Caki2 (cell line): ENCODE results near the gene MRPS11. TPM values are rescaled to one million over a fixed set of nuclear protein-coding genes. Genes with fewer than 3 reads are reported as not detected.

ENCODE experiments used
- DNase-seq: peaks from one replicate; pipeline ENCODE4 v3.0.0-alpha.2; 2015; ENCODE audit warnings: low read depth
- in situ Hi-C: cut with HindIII; loops from 2 replicates; pipeline ENCODE4 v1.10.0; 2016; ENCODE audit warnings: low sequenced_read_pairs, low pct_unique_long_range_greater_than_20kb, mixed read lengths
- total RNA-seq: library from RNA; depleted of rRNA; stranded (reverse); fragments of >200 nt; shearing (Covaris generic); gene quantifications from 2 replicates; pipeline ENCODE4 v1.2.3, GENCODE V29; 2014; ENCODE audit warnings: low replicate concordance

MRPS11 gene
- total RNA-seq, 1 experiment from 2014 or later = 70.5 TPM

DNA sequence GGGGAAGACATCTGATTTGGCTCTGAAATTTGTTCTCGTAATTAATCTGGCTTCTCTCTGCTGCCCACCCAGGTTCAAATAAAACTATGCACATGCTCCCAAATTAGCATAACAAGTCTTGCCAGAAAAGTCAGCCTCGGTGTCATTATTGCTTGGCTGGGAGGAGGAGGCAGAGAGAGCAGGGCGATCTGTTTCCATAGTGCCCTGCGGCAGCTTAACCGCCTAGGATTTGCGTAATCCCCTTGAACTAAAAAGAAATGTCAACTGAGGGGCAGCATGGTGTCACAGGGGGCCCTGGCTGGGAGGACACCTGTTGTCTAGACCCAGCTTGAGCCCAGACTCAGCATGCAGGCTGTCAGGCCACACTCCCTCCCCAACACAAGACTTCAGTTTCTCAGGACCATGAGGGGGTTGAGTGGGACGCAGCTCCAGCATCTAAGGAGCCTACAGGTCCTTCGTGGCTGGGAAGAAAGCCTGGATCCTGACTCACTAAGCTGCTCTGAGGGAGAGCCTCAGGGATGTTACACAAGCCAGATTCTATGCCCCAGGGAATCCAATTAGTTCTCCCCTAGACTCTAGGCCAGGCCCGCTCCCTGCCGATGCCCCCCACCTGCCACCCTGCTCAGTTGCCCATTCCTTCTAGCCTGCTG is 17.3 kb downstream of the MRPS11 start:
- in situ Hi-C loops = no loop called here
- DNase-seq = no peak

DNA sequence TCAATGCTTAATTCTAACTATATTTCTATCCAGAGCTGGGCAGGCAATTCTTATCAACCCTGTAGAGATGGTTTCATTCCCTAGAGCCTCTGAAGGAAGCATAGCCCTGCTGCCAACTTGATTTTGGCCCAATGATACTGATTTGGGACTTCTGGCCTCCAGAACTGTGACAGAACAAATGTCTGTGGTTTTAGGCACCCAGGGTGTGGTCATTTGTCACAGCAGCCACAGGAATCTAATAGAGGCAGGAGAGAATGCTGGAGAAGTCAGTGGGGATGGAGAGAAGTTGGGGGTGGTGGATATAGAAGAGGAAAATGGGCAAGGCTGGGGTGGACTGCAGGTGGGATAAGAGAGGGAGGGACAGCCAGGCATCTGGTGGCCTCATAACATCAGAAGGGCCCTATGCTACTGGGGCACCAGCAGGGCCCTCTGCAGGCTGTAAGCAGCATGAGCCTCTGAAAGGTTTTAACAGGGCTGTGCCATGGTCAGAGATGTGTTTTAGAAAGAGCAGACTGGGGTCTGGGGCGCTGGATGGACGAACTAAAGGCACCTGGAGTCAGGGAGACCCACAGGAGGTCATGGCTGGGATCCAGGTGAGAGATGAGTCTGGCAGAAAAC is 19.8 kb downstream of the MRPS11 start:
- in situ Hi-C loops = no loop called here
- no peak for DNase-seq

DNA sequence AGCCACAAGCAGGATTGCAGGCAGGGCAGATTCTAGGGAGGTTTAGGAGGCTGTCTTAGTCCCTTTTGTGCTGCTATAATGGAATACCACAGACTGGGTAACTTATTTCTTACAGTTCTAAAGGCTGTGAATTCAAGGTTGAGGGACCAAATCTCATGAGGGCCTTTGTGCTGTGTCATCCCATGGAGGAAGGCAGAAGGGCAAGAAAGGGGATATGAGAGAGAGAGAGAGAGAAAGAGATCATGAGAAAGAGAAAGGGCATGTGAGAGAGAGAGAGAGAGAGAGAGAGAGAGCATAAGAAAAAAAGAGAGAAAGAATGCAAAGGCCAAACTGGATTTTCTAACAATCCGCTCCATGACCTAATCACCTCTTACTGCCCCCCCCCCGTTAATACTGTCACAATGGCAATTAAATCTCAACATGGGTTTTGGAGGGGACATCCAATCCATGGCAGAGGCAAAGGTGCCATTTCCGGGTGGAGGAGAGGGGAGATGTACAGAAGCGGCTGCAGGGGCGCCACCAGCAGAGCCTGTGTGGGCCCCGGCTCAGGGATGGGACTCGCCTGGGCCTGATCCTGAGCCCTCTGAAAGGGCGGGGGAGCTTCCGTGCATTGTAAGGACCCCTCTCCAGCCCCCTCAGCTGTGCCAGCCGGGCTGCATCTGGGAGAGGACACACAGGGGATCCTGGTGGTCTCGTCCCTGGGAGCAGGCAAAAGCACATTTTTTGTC is 20.5 kb downstream of the MRPS11 start:
- DNase-seq = no peak
- in situ Hi-C loops = no loop called here

DNA sequence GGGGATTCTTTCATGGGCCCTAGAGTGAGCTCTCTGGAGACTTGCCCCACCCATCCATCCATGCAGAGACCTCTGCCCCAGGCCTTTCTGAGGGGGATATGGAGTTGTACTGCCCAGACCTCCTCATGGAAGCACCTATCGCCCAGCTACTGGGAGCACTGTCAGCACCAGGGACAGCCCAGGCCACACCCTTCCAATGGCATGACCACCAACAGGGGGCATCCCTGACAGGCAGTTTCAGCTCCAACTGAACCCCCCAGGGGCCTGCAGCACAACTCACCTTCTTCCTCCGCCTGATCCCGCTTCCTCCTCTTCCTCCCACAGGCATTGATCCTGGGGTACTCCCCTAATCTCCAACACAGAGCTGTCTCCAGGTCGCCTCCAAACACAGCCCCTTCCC is 21.8 kb downstream of the MRPS11 start:
- no peak for DNase-seq
- in situ Hi-C loops = no loop called here

DNA sequence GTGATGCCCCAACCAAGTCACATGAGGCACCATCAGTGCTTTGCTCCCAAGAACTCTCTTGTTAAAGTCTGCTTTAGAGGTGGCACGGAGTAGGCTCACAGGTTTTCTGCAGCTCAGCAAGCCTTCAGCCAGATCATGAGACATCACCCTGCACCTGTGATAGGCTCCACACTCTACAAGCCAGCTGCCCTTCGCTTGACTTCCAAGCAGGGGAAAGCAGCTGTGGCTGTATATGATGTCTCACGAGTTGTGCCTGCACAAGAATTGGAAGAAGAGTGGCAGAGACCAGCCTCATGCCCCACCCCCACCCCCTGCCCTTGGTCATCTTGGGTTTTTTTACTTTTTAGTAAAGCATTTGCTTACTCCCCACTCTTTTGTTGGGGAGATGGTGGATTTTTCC is 22.5 kb downstream of the MRPS11 start:
- DNase-seq = no peak
- in situ Hi-C loops = no loop called here

DNA sequence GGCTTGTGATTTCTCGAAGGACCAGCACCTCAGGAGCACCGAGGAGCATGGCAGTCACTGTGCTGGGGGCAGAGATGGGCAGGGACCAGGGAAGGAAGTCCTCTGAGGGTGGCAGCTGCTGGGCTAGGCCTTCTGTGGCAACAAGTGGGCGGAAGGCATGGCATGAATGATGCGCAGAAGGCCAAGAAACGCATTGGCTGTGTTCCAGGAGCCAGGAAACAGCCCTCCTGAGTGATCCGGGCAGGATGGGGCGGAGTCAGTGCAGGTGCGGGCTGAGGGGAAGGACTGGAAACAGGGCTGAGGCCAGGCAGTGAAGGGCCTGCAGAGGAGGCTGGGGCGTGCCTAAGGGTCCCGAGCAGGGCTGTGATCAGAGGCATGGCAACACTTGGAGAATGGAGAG is 23.6 kb downstream of the MRPS11 start:
- in situ Hi-C loops = no loop called here

DNA sequence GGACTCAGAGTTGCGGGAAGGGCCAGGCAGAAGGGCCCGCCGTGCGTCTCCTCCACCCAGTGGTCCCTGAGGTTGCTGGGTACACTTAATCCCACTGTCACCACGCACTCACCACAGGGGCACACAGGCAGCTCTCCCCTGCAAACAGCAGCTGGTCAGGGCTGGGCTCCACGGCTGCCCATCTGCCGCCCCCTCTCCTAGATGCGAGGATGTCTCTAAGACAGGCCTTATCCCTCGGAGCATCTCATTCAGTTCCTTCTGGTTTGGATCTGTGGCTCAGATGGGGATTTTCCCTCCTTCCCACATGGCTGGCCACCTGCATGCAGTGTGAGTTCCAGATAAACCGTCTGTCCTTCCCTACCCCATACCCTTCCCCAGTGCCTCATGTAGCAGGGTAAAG is 26.3 kb downstream of the MRPS11 start:
- DNase-seq = no peak
- in situ Hi-C loops = no loop called here

More for the DNA sequence above, 23.6 kb downstream of the MRPS11 start:
- no peak for DNase-seq

DNA sequence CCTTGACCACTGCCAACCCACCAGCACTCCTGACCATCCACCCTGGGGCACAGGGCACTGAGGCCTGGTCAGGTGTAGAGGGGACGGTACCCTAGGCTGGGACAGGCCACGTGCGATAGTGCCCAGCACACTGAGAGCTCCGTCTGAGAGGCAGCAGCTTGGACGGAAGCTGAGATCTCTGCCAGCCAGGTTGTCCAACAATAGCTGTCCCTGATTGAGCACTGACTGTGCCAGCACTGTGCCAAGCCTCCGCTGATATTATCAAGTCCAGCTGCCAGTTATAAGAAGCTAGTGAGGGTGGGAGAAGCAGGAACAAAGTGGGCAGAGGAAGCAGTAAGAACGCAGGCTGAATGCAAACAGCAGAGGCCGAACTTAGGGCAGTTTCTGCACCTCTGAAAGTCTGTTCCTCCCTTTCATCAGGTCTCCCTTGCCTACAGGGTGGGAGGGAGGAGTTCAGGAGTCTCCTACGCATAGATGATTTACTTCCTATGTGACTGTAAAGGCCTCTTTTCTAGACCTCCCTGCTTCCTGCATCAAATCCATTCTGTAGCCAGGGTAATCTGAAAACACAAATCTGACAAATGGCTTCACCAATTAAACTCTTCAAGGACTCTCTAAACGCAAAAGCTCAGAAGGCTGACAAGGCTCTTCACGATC is 29.7 kb downstream of the MRPS11 start:
- in situ Hi-C loops = no loop called here
- DNase-seq = no peak

DNA sequence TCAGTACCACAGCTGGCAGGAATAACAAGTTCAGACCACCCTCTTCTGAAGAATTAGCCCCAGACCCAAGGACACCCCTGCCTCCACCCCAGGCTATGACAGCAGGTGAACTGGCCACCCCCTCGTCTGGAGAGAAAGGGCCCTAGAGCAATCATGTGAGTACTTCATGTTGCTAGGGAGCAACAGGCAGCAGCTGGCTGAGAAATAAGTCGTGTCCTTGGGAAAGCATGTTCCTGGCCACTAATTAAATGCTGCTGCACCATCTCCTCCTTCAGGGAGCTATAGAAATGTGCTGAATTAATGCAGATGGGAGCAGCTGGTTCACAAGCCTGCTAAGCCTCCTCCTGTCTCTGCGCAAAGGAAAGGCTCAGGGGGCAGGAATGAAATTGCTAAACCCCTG is 31.5 kb downstream of the MRPS11 start:
- in situ Hi-C loops = no loop called here

DNA sequence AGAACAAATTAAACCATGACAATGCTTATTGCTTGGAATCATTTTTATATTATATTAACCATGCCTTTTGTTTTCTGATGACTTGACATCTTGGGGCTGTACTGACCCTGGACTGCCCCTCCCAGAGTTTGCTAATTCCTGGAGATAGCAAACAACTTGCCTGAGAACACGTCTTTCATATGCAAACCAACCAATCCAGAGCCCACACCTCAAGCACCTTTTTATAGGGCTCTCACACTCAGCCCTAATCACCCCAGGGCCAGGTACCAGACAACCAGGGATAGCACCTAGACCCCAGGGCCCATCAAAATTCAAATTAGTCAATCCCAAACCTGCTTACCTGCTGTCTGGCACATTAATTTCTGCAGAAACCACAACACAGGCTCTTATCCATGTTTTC is 36.9 kb downstream of the MRPS11 start:
- no peak for DNase-seq
- in situ Hi-C loops = no loop called here

More for the DNA sequence above, 31.5 kb downstream of the MRPS11 start:
- DNase-seq = no peak

DNA sequence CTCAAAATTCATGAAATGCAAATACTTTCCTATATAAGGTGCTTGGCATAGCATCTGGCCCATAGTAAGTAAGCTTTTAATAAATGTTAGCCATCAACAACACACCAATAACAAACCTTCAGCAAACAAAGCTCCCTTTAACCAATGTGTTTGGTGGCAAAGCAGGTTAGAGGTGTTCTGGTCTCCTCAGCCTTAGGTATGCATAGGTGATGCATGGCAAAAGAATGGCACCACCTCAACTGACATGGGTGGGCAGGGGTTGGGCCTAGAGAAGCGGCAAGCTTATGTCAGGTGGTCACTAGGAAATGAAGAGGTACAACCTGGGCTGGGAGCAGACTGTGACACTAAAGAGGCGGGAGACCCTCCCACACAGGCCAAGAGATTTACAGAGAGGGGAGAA is 38.2 kb downstream of the MRPS11 start:
- no peak for DNase-seq
- in situ Hi-C loops = no loop called here

DNA sequence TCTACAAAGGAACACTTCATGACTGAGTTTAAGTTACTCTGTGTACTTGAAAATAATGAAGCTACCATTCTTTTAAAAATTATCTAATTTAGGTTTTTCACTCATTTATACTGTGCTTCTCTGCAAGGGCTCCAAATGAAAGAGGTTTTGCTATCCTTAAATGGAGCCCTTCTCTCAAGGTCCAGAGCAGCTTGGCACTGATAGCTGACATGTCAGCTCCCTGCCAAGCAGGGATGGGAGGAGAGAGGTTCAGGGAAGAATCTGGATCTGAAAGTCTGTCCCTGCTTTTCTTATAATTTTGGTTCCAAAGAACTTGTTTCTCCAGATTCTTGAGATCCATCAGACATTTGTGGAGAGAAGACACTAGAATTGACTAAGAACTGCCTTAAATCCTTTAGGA is 39.1 kb downstream of the MRPS11 start:
- in situ Hi-C loops = no loop called here
- DNase-seq = no peak

DNA sequence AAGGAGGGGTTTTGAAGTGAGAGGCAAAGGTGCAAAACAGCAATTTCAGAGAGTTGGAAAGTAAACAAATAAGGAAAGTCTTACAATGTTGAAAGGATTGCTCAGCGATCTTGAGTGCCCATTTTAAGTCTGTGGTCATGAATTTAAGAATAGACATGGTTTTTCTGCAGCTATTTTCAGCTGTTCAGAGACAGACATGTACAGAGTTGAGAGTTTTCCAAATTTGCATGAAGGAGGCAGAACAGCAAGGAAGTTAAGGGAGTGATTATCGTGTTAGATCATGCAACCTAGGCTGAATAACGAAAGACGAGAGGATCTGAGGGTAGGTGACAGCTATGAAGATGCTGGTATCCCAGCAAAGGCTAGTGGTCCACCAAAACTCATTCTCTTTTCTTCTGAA is 41.8 kb downstream of the MRPS11 start:
- in situ Hi-C loops = no loop called here
- DNase-seq = no peak

DNA sequence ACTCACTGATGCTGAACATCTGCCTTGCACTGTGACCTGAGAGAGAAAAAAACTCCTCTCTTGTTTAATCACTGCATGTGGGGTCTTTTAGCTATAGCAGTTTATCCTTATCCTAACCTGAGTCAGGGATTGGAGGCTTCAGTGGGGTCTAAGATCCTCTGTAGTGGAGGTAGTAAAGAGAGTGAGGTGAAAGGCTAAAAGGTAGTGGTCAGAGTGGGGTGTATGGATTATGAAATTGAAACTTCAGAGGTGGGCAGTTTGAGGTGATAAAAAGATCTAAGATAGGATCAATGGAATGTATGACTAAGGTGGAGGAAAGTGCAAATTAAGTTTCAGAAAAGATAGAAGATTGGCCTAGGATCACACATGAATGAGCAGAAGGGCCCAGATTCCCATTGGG is 42.5 kb downstream of the MRPS11 start:
- in situ Hi-C loops = no loop called here
- DNase-seq = no peak

DNA sequence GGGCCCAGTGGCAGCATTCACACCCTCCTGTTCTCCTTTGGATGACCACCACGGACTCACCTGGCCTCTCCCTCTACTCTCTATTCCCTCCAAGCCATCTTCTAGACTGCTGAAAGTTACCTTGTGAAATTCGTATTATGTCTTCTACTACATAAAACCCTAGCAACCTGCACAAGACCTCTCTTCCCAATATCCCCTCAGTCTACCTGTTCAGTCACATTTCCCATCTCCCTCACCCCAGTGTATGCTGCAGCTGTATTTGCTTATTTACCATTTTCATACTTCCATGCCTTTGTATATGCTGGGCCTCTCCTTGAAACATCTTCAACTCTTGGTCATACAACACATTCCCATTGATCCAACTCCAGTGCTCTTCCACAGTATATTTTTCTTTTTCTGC is 43.7 kb downstream of the MRPS11 start:
- no peak for DNase-seq
- in situ Hi-C loops = no loop called here

DNA sequence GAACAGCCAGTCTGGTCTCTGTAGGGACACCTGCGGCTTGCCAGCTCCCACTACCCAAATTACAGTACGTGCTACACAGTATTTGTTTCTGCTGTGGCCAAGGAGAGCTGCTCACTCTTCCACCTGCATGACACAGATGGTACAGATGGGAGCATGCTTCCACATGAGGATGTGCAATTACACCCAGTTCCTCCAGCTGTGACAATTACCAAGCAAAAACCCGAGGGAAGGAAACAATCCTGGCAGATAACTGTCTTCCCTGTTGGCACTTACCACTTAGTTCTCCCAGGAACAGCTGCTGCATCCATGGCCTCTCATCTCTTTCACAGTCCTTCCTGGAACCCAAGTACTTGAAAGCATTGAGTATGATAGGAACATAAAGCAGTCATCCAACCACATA is 44.6 kb downstream of the MRPS11 start:
- DNase-seq = no peak
- in situ Hi-C loops = no loop called here

DNA sequence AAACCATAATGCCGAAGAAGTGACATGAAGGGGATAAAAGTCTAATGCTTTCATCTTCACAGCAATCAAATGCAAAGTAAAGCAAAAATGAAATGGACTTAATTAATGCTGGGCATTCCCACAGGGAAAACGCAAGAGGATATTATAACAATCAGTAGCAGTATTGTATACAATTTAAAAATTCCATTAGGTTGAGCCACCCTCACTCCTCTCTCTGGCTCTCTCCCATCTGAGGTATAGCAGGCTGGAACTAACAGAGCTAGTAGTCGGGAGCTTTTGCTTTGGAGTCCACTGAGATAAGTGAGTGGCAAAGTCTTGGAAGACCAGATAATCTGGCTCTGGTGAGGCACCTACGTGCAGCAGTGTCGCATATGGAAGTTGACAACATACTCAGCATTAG is 45.1 kb downstream of the MRPS11 start:
- in situ Hi-C loops = no loop called here
- no peak for DNase-seq

DNA sequence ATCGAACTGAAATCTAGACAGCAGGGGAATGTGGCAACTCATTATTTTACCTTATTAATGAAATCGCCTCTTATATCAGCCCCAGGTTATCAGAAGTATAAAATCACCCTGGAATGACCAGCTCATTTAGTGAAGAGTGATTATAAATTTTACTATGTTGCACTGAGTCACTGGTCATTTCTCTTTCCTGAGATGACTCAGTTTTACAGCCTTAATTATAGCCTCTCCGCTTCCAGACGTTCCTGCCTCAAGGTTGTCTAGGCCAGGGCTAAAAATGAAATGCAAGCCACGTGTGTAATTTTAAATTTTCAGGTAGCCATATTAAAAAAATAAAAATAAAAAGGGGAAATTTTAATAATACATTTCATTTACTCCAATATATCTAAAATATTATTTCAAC is 45.7 kb downstream of the MRPS11 start:
- DNase-seq = no peak

DNA sequence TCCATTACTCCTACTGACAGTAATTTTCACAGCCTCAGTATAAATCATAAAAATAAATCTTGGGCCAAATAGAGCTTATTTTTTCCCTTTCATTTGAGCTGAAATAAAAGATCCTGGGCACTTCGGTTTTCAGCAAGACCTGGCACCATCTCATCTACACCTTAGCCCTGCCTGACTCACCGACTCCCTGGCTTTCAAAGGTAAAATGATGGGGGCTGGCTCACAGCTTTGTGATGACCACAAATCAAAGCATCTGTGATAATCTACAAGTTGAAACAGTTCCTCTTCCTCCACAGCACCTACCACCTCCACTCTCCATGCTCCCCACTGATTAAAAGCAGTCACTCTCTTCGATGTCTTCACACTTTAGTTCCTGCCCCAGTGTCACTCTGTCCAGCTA is 51.4 kb downstream of the MRPS11 start:
- no peak for DNase-seq
- in situ Hi-C loops = no loop called here

More for the DNA sequence above, 45.7 kb downstream of the MRPS11 start:
- in situ Hi-C loops = no loop called here
